Measurements from ENCODE around the gene CLEC9A.

- TF ChIP-seq, protein P1, sequence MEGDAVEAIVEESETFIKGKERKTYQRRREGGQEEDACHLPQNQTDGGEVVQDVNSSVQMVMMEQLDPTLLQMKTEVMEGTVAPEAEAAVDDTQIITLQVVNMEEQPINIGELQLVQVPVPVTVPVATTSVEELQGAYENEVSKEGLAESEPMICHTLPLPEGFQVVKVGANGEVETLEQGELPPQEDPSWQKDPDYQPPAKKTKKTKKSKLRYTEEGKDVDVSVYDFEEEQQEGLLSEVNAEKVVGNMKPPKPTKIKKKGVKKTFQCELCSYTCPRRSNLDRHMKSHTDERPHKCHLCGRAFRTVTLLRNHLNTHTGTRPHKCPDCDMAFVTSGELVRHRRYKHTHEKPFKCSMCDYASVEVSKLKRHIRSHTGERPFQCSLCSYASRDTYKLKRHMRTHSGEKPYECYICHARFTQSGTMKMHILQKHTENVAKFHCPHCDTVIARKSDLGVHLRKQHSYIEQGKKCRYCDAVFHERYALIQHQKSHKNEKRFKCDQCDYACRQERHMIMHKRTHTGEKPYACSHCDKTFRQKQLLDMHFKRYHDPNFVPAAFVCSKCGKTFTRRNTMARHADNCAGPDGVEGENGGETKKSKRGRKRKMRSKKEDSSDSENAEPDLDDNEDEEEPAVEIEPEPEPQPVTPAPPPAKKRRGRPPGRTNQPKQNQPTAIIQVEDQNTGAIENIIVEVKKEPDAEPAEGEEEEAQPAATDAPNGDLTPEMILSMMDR (IDR thresholded peaks at IDR 0.05; ENCODE audit: low read depth, low read length, missing input control): no peak
- TF ChIP-seq FOXA1 (IDR thresholded peaks at IDR 0.05): no peak
- no peak for TF ChIP-seq SP1 (IDR thresholded peaks at IDR 0.05)
- TF ChIP-seq ATF3 (IDR thresholded peaks at IDR 0.05): no peak
- no peak for TF ChIP-seq GABPA (IDR thresholded peaks at IDR 0.05 in 1 of 2, conservative IDR thresholded peaks at IDR 0.05 in 1 of 2)
- TF ChIP-seq JUND (IDR thresholded peaks at IDR 0.05): no peak
- TF ChIP-seq HNF4A (conservative IDR thresholded peaks at IDR 0.05): no peak
- TF ChIP-seq EGR1 (IDR thresholded peaks at IDR 0.05; ENCODE audit: low read depth in 2 of 2): no peak
- no peak for TF ChIP-seq REST (IDR thresholded peaks at IDR 0.05)
- no peak for TF ChIP-seq RAD21 (IDR thresholded peaks at IDR 0.05)
- TF ChIP-seq, protein P2, sequence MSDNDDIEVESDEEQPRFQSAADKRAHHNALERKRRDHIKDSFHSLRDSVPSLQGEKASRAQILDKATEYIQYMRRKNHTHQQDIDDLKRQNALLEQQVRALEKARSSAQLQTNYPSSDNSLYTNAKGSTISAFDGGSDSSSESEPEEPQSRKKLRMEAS (IDR thresholded peaks at IDR 0.05): no peak
- TF ChIP-seq YY1 (IDR thresholded peaks at IDR 0.05): no peak
- no peak for TF ChIP-seq TAF1 (conservative IDR thresholded peaks at IDR 0.05)
Measured at GRCh38 chr12:10082117-10082874, 51.8 kb downstream of the CLEC9A start.
